Left ventricle myocardium superior (tissue), 1 donor: ENCODE results near the gene KIAA0513. TPM values are rescaled to one million over a fixed set of nuclear protein-coding genes. Genes with fewer than 3 reads are reported as not detected.

Experiments
- ATAC-seq: fragments of 200-7000 bp; cut with Tn5 transposase; one replicate; pipeline ENCODE4 v1.9.1; 2020; ENCODE audit warnings: mild to moderate bottlenecking, moderate library complexity
- DNase-seq: peaks from one replicate; pipeline ENCODE4 v3.0.0-alpha.2; 2020
- intact Hi-C: fragments of 100-400 bp; cut with micrococcal nuclease; formaldehyde crosslinking; loops from one replicate; pipeline ENCODE4 v1.11.0; 2022
- total RNA-seq: library from RNA; stranded (reverse); fragmentation: NEBNext Ultra II Directional; extraction: Animal tissue kit (Norgen Biotek cat#: 25700); gene quantifications from one replicate; pipeline ENCODE4 v1.2.1, GENCODE V29; 2021
- donor health status: DM: no; HTN: yes; CAD: no; lungs with severe emphysema.

The KIAA0513 gene
- total RNA-seq, 1 donor from 2014 or later = 9.5 TPM

DNA sequence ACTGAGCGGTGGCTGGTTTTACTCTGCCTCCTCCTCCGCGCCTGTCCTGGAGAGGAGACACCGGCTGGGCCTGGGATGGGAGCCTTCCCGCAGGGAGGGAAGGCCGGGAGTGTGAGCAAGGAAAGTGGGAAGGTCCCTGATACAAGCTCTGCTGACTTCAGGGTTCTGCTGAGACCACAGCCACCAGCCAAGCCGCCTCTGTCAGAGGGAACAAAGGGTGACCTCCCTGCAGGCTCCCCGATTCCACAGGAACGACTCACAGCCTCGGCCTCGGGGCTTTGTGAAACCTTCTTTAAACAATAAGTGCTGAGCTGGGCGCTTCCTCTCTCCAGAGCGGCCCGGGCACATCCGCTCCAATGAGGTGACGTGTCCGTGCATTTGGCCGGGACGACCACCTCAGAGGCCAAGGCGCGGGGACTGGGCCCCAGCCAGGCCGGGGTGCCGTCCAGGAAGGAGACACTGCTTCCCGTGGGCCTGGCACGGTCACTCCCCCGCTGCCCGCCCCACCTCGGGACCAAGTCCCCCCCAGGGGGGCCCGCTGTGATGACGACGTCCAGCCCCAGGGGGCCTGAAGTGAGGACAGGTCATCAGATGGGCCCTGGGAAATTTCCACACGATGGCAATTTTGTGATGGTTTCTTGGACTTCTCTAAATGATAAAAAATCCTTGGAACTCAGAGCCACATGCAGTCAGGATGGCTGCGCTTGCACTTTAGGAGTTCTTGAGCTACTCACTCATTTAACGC, 96.5 kb downstream of the KIAA0513 start:
- intact Hi-C loops = no loop called here
- peak; percentile 76 for DNase-seq
- ATAC-seq = peak; percentile 48

DNA sequence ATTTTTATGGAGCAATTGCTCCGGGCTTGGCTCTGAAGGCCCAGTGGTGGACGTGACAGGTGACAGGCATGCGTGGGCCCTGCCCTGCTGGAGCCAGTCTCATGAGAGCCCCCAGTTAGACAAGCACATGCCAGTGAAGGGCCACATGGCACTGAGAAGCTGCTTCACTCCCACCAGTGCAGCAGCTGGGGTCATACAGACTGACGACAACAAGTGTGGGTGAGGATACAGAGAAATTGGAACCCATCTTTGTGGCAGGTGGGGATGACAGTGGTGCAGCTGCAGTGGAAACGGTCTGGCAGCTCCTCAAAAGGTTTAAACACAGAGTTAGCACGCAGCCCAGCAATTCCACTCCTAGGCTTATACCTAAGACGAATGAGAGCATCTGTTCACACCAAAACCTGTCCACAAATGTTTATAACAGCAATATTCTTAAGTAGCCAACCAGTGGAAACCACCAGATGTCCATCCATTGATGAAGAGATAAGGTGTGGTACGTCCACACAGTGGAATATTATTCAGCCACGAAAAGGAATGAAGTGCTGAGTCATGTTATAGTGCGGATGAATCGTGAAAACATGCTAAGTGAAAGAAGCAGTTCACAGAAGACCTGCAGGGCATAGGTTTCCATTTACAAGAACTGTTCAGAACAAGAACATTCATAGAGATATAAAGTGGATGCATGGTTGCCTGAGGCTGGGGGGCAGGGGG, 97.2 kb downstream of the KIAA0513 start:
- ATAC-seq (no peak), DNase-seq (no peak)
- intact Hi-C loops = no loop called here

DNA sequence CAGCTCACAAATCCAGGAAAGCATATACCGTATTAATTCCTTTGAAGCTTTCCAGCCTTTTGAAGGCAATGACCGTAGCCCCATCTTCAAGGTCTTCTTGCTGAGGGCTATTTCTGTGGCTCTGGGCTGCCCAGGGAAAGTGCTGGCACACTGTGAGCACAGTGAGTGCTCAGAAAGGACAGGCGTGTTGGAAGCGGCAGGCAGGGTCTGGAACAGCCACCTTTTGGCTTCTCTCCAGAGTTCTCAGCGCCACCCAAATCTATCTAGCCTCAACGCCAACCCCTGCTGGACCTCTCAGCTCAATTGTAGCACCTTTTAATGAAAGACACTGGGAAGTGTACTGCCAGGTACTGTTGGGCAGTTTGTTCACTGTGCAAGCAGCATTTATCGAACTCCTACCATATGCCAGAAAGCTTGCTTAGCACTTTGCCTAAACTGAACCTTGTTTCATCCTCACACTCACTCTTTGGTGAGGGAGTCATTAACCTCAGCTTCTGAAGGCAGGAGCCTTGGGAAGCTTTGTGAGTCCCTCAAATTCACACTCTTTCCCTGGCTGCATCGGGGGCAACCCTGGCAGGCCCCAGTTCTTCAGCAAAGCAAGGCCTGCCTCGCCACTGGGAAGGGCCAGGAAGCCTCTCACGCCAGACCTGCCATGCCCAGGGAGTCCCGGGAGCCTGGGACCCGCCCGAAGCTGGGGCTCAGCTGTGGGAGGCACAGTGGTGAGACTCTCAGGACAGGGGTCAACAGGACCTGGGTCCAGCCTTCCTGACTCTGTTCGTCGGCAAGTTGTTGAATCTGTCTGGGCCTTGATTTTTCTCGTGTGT, 98.2 kb downstream of the KIAA0513 start:
- intact Hi-C loops = no loop called here
- ATAC-seq (peak; percentile 89), DNase-seq (peak; percentile 76)

DNA sequence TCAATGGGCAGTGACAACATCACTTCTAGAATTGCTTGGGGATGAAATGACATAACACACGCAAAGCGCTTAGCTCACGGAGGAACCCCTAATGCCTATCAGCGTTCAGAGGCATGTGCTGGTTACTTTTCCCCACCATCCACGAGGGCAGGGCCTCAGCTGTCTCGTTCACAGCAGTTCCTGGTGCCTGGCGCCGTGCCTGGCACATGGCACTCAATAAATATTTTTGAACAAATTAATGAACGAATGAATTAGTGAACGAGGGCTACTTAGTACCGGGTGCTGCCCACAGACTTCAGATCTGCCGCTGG, 98.8 kb downstream of the KIAA0513 start:
- DNase-seq (no peak), ATAC-seq (no peak)
- intact Hi-C loops = no loop called here

DNA sequence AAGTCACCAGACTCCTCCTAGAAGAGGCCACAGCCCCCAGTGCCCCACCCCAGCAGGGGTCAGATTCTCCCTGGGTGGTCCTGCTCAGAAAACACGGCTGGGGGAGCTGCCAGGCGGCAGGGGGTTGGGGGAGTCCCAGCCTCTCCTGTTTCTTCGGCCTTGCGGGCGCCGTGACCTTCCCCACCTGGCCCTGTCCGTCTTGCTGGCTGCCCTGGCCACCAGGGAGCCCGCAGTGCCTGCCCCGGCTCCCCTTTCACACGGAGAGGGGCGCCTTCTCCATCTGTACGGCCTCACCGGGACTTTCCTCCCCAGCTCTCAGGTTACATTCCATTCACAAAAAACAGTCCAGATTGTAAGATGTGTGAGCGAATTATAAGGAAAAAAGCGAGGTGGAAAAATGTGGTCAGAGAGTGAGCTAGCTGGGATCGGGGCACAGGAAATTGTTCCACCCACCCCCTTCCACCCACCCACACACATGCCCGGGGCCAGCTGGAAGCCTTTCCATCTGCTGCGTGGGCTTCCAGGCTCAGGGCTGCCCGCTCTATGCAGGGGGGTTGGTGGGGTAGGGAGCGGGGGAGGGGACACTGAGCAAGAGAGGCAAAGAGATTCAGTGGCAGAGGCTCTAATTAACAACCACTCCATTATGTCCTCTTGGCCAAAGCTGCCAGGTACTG, 99.2 kb downstream of the KIAA0513 start:
- ATAC-seq (no peak), DNase-seq (no peak)
- intact Hi-C loops = no loop called here

DNA sequence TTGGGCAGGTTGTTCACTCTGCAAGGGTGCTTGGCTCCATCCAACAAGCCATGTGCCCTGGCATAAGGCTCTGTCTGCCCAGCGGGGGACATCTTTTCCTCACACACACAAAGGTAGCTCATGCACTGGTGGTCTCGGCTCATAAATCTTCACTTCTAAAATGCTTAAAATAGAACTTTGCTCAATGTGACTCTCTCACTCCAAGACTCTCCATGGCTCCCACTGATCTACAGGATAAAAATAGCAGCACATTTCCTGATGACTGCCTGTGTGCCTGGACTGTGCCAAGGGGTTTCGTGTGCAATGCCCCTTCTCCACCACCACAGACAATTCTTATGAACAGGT, 99.8 kb downstream of the KIAA0513 start:
- ATAC-seq = no peak
- intact Hi-C loops = no loop called here
- no peak for DNase-seq

DNA sequence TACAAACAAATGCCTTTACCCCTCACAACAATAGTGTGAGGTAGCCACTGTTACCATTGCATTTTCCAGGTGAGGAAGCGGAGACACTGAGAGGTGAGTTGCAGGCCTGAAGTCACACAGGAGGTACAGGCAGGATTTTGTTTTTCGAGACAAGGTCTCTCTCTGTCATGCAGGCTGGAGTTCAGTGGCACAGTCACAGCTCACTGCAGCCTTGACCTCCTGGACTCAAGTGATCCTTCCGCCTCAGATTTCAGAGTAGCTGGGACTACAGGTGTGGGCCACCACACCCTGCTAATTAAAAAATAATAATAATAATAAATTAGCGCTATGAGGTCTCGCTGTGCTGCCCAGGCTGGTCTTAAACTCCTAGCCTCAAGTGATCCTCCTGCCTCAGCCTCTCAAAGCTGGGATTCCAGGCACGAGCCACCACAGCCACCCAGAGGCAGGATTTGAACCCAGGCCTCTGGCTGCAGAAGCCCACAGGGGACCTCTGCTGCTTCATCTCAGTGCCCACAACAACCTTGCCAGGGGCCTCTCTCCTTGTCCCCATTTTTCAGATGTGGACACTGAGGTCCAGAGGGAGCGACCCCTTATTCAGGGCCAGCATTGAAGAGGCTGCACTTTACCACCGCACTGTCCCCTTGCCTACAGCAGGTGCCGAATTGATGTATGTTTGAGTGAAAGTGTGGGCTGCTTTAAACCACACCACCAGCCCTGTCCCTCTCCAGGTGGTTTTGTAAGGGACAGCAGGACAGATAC, 100.7 kb downstream of the KIAA0513 start:
- no peak for DNase-seq
- no peak for ATAC-seq
- intact Hi-C loops = no loop called here

DNA sequence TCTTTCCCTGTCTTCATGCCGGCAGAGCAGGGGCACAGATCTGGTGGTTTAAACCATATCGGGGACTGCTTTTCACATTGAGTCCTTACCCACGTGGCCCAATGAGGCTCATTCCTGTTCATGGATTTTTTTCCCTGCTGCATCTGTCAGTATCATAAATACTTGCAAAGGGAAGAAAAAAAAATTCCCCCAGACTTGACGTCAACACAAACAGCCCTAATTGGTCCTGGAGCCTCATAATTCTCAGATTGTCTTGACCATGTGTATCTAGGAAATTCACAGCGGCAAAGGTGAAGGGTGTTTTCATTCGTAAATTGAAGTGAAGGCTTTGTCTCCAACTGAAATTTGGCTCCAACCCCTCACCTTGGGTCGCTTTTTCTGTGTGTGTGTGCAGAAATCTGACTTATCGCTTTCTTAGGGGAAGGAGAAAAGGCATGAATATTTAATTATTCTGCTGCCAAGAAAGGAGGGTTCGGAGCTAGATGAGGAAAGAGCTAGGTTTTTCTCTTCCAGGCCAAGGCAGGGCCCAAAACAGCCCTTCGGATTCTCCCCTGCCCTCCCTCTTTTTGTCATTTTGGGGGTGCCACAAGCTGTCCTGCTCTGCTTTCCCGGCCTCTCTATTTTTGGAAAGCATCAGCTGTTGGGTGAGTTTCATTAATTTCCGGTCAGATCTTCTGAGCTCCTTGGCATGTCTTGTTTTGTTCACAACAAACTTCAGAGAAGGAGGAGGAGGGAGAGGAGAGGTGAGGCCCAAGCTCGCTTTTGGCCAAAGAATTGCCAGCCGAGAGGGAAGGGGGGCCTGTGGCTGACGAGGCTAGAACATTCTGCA, 102.5 kb downstream of the KIAA0513 start:
- intact Hi-C loops = no loop called here
- DNase-seq (no peak), ATAC-seq (no peak)

DNA sequence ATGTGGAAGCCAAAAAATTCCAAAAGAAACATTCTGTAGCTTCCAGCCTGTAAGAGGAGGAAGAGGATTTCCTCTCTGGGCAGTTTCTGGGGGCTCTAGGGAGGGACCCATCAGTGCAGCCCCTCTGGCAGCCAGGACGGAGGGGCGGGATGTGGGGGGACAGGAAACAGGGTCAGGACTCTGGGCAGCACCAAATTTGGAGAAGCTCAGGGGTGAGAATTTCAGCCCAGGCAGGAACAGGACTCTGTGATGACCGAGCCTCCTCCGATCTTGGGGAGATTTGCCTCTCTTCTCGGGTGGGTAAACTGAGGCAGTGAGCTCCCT, 103.1 kb downstream of the KIAA0513 start:
- ATAC-seq (peak; percentile 3), DNase-seq (no peak)
- intact Hi-C loops = no loop called here

DNA sequence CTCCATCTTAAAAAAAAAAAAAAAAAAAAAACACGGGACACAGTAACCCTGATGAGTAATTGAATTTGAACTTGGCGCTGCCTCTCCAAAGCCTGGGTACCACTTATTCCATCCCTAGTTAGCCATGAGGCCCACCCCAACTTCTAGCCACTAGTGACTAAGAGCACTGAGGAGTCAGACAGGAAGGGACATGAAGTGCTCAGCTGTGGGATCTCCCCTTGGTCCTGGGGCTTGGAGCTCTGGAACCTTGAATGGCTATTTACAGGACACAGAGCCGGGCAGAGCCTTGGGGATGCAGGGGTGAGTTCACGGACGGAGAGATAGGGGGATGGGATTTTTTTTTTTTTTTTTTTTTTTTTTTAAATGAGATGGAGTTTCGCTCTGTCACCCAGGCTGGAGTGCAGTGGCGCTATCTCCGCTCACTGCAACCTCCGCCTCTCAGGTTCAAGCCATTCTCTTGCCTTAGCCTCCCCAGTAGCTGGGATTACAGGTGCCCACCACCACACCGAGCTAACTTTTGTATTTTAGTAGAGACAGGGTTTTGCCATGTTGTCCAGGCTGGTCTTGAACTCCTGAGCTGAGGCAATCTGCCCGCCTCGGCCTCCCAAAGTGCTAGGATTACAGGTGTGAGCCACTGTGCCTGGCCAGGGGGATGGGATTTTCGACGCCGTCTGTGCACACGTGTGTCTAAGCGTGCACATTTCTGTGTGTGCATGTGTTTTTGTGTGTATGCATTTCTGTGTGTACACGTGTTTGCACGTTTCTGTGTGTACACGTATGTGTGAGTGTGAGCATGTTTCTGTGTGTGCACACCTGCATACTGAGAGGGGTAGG, 105.1 kb downstream of the KIAA0513 start:
- DNase-seq = no peak
- intact Hi-C loops = no loop called here
- no peak for ATAC-seq

DNA sequence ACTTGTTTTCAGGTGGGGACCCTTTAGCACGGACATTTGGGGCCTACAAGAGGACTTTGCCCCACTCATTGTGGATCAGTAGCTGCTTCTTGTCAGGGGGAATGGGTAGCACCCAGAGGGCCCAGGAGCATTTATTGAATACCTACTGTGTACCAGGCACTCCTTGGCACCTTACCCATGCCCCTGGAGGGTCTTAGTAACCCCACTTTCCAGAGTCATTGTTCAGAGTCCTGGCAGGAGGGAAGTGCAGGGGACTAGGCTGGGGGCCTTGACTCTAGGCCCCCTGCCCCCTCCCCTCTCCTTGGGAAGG, 105.7 kb downstream of the KIAA0513 start:
- intact Hi-C loops = no loop called here
- DNase-seq = no peak
- ATAC-seq = no peak

DNA sequence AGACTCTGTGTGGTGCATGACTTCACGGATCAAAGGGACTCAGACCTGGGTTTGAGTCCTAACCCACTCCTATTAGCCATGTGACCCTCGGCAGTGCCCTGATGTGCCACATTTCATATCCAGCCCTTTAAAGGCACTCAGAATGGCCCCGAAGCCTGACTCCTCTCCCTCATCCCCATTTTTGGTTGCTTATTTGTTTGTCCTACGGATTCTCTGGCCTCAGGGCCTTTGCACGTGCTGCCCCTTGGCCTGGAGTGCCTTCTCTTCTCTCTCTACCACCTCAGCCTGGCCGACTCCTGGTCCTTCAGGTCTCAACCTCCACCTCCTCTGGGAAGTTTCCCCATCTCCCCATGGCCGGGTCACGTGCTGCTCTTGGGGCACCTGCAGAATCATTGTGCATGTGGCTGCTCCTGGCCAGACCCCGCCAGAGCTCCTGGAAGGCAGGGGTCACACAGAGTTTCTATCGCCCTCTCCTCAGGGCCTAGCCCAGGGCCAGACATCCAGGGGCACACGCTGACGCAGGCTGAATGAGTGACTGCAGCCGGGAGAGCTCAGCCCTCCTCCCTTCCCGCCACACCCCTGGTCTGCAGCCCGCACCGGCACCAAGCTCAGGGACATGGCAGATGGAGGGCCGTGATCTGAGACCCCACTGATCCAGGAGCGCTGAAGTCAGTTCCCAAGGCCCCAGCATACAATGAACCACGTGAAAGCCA, 106.6 kb downstream of the KIAA0513 start:
- no peak for DNase-seq
- intact Hi-C loops = no loop called here
- no peak for ATAC-seq

DNA sequence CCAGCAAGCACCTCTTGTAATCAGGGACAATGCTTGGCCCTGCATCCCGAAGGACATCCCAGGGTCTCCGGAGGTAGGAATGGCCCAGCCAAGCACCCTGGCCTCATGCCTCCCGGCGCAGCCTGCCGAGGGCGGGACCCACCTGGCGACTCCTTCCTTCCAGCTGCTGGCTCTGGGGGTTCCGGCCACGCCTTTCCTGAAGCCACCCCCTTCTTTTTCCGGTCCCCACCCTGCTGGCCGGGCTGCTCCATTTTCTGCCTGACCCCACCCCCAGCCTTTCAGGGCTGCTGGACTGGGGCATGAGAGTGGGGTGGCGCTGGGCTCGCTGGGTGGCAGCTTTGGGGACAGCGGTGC, 107.2 kb downstream of the KIAA0513 start:
- ATAC-seq (no peak), DNase-seq (peak; percentile 69)
- intact Hi-C loops = no loop called here

DNA sequence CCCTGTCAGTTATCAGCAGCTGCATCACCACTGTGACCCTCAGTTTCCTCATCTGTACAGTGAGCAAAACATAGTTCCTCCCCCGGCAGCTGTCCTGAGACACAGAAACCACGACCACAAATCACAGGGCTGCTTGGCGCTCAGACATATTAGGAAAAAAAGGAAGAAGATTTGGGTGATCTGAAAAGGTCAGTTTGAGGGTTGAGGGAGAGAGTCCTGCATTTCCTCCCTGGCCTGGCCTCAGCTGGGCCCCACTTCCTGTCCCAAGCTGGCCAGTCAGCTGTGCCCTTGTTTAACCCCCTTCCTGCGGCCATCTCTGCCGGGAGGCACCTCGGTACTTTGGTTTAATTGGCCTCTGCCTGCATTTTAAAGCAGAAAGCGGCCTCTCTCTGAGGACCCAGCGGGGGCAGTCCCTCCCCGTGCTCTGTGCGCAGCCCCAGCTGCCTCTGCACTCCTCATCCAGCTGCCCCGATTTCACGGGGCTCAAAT, 108.7 kb downstream of the KIAA0513 start:
- ATAC-seq (peak; percentile 18), DNase-seq (peak; percentile 60)
- intact Hi-C loops = no loop called here

DNA sequence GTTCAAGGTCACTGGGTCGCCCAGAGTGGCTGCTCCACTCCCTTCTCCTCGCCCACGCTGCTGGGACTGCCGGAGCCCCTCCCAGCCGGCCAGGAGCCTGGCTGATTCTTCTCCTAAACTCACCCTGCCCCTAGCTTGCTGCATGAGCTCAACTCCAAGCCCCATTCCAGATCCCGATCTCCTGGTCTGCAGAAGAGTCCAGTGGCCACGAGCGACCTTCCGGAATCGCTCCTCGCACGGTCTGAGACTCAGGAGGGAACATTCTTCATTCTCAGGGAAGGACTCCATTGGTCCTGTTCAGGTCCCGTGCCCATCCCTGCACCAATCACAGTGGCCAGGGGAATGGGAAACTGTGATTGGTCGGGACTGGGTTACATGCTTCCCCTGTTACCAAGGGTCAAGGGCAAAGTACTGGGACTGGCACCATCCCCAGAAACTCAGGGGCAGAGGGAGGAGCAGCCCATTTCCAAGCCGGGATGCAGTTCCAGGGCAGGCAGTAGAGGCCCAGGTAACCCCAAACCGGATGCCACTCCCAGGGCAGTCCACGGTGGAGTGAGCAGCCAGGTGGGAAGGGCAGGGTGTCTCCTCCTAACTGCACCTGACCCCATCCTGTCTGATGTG, 109.2 kb downstream of the KIAA0513 start:
- DNase-seq = peak; percentile 59
- ATAC-seq = peak; percentile 58
- intact Hi-C loops = no loop called here

DNA sequence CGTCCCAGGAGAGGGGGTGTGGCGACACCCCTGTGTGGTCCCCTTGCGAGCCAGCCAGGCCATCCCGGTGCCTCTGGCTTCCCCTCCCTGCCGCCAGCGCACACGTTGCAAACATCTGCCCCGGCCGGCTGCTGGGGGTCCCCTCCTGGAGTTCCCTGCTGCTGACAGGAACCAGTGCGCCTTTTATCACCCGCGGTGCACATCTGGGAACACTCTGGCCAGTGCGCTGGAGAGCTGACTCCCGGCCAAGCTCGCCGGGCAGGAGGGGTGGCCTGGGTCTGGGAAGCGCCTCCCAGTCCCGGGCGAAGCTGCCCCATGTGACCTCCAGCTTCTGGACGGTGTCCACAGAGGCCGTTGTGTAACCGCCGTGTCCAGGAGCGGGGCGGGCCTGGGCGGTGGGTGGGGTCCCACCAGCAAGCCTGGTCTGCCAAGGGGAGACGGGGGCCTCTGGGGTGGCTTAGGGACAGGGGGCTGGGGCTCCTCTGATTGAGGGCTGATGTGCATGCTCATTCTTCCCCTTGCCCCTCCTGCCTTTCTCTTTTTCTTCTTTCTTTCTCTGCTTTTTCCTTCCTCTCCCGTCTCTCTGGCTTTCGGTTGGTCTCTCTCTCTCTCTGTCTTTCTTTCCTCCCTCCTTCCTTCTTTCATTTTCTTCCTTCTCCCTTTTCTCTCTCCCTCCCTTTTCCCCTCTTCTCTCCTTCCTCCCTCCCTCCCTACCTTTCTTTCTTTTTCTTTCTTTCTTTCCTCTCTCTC, 109.9 kb downstream of the KIAA0513 start:
- ATAC-seq = peak; percentile 92
- intact Hi-C loops = no loop called here
- DNase-seq = peak; percentile 97
